GM23248 (cell line): ENCODE results near the gene BMERB1.

ENCODE experiments used
- EZH2 ChIP-seq: fragments of 200-600 bp; sonication (generic); IDR thresholded peaks from 2 replicates; pipeline ENCODE4 v1.6.1; 2018; ENCODE audit warnings: antibody characterized with exemption, mild to moderate bottlenecking; ENCODE audit not compliant: insufficient read depth, poor library complexity, severe bottlenecking
- EZH2phosphoT487 ChIP-seq: fragments of 200-600 bp; sonication (generic); IDR thresholded peaks from 2 replicates; pipeline ENCODE4 v1.6.1; 2018; ENCODE audit warnings: antibody characterized with exemption, moderate library complexity, mild to moderate bottlenecking, low read depth; ENCODE audit not compliant: insufficient read depth

GRCh38 chr16:15434079-15434424 is 336 bp upstream of the BMERB1 start:
- TF ChIP-seq EZH2 (no peak), EZH2phosphoT487 (no peak)
